ENCODE data around the gene AGAP1. TPM values are rescaled to one million over a fixed set of nuclear protein-coding genes. Genes with fewer than 3 reads are reported as not detected.
A peak's percentile ranks its signal among the peaks of the same experiment; 100 is the strongest.

The AGAP1 gene
- polyA plus RNA-seq, 2 of the 4 experiments (the other 2 are of a cell fraction), result 20.2 to 21.9 TPM

GRCh38 chr2:235802542-235802941 is 308.7 kb downstream of the AGAP1 start (continued):
- TF ChIP-seq TP53 (CRISPR knock-in tag; IDR thresholded peaks at IDR 0.05), result no peak
- TF ChIP-seq NR3C1 (IDR thresholded peaks at IDR 0.05), result no peak
- no peak for TF ChIP-seq HOXB13 (CRISPR knock-in tag; IDR thresholded peaks at IDR 0.05; ENCODE audit: low read depth)

DNA sequence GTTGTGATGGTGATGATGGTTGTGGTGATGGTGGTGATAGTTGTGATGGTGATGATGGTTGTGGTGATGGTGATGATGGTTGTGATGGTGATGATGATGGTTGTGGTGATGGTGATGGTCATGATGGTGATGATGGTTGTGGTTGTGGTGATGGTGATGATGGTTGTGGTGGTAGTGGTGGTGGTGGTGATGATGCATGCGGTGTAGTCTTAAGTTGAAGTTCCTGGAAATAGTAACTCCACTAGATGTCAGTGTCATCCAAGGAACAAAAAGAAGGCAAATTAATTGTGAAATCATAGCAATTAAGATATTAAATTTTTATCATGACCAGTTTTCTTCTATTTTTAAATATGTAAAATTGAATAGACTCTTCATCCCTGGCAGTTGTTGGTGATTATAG is 309.2 kb downstream of the AGAP1 start:
- Histone ChIP-seq H3K4me3 (no peak overlapping the region), H3K27ac (no peak overlapping the region), H3K9me3 (no peaks in the 10 kb centered on the region), H3K4me2 (no peak overlapping the region), H3K4me1 (no peaks in the 10 kb centered on the region)
- ChIA-PET POLR2A (no interaction called here), CTCF (interaction anchor here (1.6 to 1.9 kb wide), 3 partner anchors 23 to 378 kb away, joined by 5 to 7 read pairs (median 6); no protein-coding TSS in a partner anchor)
- TF ChIP-seq BHLHE40 (IDR thresholded peaks at IDR 0.05; ENCODE audit: low read depth, low read length) (no peak), ZC3H11A (IDR thresholded peaks at IDR 0.05) (no peak), JUN (IDR thresholded peaks at IDR 0.05) (no peak), NPAS2 (CRISPR knock-in tag; IDR thresholded peaks at IDR 0.05; ENCODE audit: borderline replicate concordance) (no peak), RAD21 (conservative IDR thresholded peaks at IDR 0.05 in 1 of 2, IDR thresholded peaks at IDR 0.05 in 1 of 2) (peak; percentile 29 to 43; a peak in 4 of 5 replicates), HES2 (IDR thresholded peaks at IDR 0.05) (no peak), RFX5 (IDR thresholded peaks at IDR 0.05) (no peak), RCOR1 (IDR thresholded peaks at IDR 0.05; ENCODE audit: low read depth, low read length) (no peak), NFE2L2 (conservative IDR thresholded peaks at IDR 0.05; ENCODE audit: low read length) (no peak), FOXS1 (CRISPR knock-in tag; IDR thresholded peaks at IDR 0.05) (no peak), PHF8 (IDR thresholded peaks at IDR 0.05; ENCODE audit: borderline replicate concordance, low read depth) (no peak), CEBPB (IDR thresholded peaks at IDR 0.05) (no peak), ZFP36 (IDR thresholded peaks at IDR 0.05; ENCODE audit: borderline replicate concordance, partially characterized antibody) (no peak), NR3C1 (IDR thresholded peaks at IDR 0.05) (no peak), MAFK (IDR thresholded peaks at IDR 0.05; ENCODE audit: partially characterized antibody) (no peak), HOXB13 (CRISPR knock-in tag; IDR thresholded peaks at IDR 0.05; ENCODE audit: low read depth) (no peak), MAX (IDR thresholded peaks at IDR 0.05) (no peak)
- TF ChIP-seq, protein P1, sequence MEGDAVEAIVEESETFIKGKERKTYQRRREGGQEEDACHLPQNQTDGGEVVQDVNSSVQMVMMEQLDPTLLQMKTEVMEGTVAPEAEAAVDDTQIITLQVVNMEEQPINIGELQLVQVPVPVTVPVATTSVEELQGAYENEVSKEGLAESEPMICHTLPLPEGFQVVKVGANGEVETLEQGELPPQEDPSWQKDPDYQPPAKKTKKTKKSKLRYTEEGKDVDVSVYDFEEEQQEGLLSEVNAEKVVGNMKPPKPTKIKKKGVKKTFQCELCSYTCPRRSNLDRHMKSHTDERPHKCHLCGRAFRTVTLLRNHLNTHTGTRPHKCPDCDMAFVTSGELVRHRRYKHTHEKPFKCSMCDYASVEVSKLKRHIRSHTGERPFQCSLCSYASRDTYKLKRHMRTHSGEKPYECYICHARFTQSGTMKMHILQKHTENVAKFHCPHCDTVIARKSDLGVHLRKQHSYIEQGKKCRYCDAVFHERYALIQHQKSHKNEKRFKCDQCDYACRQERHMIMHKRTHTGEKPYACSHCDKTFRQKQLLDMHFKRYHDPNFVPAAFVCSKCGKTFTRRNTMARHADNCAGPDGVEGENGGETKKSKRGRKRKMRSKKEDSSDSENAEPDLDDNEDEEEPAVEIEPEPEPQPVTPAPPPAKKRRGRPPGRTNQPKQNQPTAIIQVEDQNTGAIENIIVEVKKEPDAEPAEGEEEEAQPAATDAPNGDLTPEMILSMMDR (IDR thresholded peaks at IDR 0.05), result peak; percentile 37
- FAIRE-seq (no peak), ATAC-seq (no peak), DNase-seq (ENCODE audit: low read depth in 1 of 2, low spot score in 1 of 2) (no peak)
- WGBS (ENCODE audit: missing lambda C conversion rate), result 100% methylated on average over 1 of the region's 1 CpG

GRCh38 chr2:235804676-235805075 is 310.8 kb downstream of the AGAP1 start:
- ChIA-PET CTCF (interaction anchor here (1.6 to 1.9 kb wide), 3 partner anchors 25 to 376 kb away, joined by 5 to 7 read pairs (median 6); no protein-coding TSS in a partner anchor), POLR2A (interaction anchor here (0.8 kb wide), 1 partner anchor 373 kb away, joined by 3 read pairs; no protein-coding TSS in a partner anchor)
- 90% methylated on average over 6 of the region's 6 CpGs for WGBS (ENCODE audit: missing lambda C conversion rate)
- TF ChIP-seq HEYL (CRISPR knock-in tag; IDR thresholded peaks at IDR 0.05) (no peak), SMC3 (IDR thresholded peaks at IDR 0.05) (no peak), CEBPB (IDR thresholded peaks at IDR 0.05) (no peak), RAD21 (conservative IDR thresholded peaks at IDR 0.05 in 1 of 2, IDR thresholded peaks at IDR 0.05 in 1 of 2) (no peak), RARB (CRISPR knock-in tag; IDR thresholded peaks at IDR 0.05) (no peak), RCOR1 (IDR thresholded peaks at IDR 0.05; ENCODE audit: low read depth, low read length) (no peak)
- no peaks in the 10 kb centered on the region for H3K4me1 ChIP-seq
- no peak overlapping the region for H3K4me2 ChIP-seq
- FAIRE-seq (no peak), ATAC-seq (no peak), DNase-seq (ENCODE audit: low read depth in 1 of 2, low spot score in 1 of 2) (no peak)
- H3K4me3 ChIP-seq, result no peak overlapping the region
- no peak overlapping the region for H3K27ac ChIP-seq
- no peaks in the 10 kb centered on the region for H3K9me3 ChIP-seq

Data from A549 (cell line).